GM18873 (cell line): ENCODE results near the gene UBQLN3.

ENCODE experiments used
- ATAC-seq: cut with Tn5 transposase; IDR thresholded peaks from one replicate; pipeline ENCODE4 v1.9.1; 2021; ENCODE audit warnings: mild to moderate bottlenecking, moderate library complexity, moderate number of reproducible peaks; ENCODE audit not compliant: unreplicated experiment, low FRiP score

The UBQLN3 gene

GRCh38 chr11:5509803-5510202 lies at the start of gene UBQLN3:
TSS of gene UBQLN3 (minus strand) at chr11:5509957. CDS start at chr11:5509558, 399 bp downstream.
- ATAC-seq = no peak

- ATAC-seq = no peak
Measured at GRCh38 chr11:5557751-5558150, 48.0 kb upstream of the UBQLN3 start.

- ATAC-seq = no peak
Measured at GRCh38 chr11:5556596-5557188, 46.9 kb upstream of the UBQLN3 start.

GRCh38 chr11:5553343-5553742 lies 43.6 kb upstream of the UBQLN3 start:
- no peak for ATAC-seq

DNA sequence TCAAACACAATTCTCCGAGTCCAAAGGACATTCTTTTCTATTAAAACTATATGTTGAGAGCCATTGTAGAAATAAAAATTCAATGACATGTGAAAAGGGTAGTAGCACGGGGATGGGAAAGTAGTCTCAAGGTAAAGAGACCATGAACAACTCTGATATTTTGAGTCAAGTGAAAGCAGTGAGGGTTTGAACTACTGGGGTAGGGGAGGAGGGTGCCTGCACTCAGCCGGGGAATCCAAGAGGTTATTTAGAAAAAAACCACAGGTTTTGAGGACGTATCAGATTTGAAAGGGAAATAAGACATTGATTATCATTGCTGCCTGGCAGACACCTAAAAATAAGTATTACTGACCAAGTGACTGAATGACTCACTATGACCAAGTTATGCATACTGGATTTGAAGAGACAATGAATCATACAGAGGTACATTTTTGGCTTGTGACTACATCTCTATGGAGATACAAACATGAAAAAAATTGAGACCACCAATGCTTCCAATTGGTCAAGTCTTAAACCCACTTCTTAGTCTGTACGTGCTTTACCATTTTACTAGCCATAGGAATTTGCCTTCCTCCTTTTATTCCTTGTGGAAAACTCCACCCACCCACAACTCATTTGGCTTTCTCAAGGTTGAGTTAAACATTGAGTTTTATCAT lies 40.8 kb upstream of the UBQLN3 start:
- ATAC-seq = peak; percentile 69

- no peak for ATAC-seq
Measured at GRCh38 chr11:5548440-5548839, 38.7 kb upstream of the UBQLN3 start, which contains the start of gene OR52H1. TSS of gene OR52H1 (minus strand) at chr11:5548540. CDS start at chr11:5545505, 3,035 bp downstream.

DNA sequence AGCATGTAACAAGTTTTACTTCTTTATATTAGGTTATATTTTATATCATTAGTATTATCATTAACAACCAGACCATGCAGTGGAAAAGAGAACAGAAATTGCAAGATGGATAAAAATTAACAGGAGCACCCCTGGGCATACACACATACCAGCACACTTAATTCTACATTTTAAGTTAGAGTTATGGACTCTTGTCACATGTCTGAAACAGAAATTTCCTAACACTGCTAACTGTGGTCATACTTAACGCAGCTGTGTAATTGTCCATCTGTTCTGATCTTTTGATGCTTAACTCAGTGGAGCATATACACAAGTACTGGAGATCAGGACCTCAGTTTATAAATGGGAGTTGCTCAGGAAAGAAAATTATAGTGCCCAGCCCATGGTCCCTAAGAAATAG lies 38.2 kb upstream of the UBQLN3 start:
- peak; percentile 53 for ATAC-seq

- ATAC-seq = no peak
Measured at GRCh38 chr11:5546457-5546856, 36.7 kb upstream of the UBQLN3 start.

- no peak for ATAC-seq
Measured at GRCh38 chr11:5541427-5541826, 31.7 kb upstream of the UBQLN3 start.

GRCh38 chr11:5536482-5536881 lies 26.7 kb upstream of the UBQLN3 start:
- no peak for ATAC-seq

GRCh38 chr11:5534046-5534445 lies 24.3 kb upstream of the UBQLN3 start:
- ATAC-seq = no peak

- ATAC-seq = no peak
Measured at GRCh38 chr11:5531053-5531831, 21.5 kb upstream of the UBQLN3 start.

DNA sequence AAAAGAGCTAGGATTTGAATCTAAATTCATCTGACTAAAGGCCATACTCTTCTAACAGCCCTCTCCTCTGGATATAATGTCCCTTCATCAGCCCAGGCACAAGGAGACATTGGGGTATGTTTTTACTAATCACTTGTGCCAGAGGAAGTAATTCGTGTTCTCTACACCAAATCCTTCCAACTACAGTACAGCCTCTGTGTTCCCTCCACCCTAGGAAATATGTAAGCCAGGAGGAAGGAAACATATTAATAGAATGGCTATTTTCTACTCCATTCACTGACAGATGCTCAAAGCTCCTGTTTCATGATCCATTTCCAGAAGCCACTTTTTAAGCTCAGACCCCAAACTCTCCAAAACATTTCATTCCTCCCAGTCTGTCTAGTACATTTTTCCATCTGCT lies 18.7 kb upstream of the UBQLN3 start:
- no peak for ATAC-seq

- no peak for ATAC-seq
Measured at GRCh38 chr11:5527716-5528115, 18.0 kb upstream of the UBQLN3 start.

DNA sequence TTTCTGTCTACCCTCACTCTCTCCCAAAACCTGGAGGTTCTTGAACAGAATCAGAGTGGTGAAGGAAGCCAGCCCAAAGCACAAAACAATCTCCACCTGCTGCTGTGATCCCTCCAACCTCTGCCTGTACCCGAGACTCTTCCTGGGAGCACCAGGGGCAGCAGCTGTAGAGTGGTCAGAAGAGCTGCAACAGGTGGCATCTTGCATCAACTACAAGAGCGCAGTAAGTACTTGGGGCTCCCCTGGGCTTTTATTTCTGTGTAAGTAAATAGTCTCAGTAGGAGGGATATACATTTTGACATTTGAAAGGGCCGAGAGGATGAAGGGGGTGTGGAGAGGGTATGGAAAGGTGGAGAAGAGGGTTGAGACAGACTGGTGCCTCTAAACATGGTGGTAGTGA lies 15.0 kb upstream of the UBQLN3 start:
- no peak for ATAC-seq

GRCh38 chr11:5522308-5522707 lies 12.6 kb upstream of the UBQLN3 start:
- no peak for ATAC-seq

DNA sequence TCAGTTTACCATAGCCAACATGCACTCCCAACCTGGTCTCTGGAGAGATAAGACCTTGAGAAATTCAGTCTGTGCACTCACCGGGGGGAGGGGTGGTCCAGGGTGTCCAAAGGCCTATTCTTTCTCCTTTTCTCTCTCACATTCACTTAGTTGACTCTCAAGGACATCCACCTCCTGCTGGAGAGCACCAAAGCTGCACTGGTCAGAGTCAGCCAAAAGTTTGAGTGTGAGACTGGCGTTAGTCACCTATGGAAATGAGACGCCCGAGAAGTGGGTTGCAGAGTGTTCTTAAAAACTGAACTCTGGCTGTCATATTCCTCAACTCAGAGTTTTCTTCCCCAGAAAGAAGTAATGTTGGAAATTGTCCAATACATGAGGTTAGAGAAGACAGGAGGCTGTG lies 11.8 kb upstream of the UBQLN3 start:
- ATAC-seq = no peak

DNA sequence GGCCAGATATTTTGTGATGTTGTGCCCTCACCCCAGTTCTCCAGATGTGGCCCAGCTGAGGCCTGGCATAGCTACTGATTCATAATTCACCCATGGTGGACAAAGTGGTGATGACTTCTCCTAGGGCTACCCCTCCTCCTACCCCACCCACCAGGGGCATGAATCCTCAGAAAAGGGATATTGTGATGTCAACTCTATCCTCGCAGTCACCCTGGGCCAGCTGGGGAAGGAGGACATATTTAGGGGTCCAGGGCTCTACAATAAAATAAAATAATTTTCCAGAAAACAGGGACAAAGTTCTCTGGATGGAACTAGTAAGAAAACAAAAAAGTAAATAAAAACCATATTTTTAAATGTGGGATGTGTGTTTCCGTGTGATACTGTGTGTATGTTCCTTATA lies 6.8 kb upstream of the UBQLN3 start, which contains the start of gene UBQLNL:
Gene UBQLNL (minus strand): TSS at position 101 of the 400 bp plus-strand sequence. CDS start 258 bp downstream, outside the sequence.
- no peak for ATAC-seq

- ATAC-seq = no peak
Measured at GRCh38 chr11:5514841-5515240, 5.1 kb upstream of the UBQLN3 start.

- no peak for ATAC-seq
Measured at GRCh38 chr11:5508605-5509004, 1.2 kb downstream of the UBQLN3 start.

DNA sequence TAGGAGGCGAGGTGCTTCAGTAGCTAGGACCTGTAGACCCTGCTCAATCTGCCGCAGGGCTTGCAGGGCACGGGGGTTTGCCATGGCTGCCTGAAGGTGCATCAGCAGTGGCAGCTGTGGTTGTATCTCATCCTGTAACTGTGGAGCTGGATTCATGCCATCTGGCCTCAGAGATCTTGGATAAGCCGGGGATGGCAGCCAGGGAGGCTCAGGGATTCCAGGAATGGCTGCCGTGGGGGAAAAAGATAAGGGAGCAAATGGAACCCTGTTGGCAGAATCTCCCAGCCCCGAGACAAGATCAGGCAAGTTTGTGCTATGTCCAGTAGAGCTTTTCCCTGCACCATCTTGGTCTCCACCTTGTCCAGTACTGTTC lies 1.8 kb downstream of the UBQLN3 start:
- ATAC-seq = no peak
